ENCODE measurements around the gene PRRG4.
"Not testable (repeated sequence)": the region's sequence is repeated elsewhere in the genome, so short reads cannot be mapped to it uniquely, and the experiment has no call there.

PRRG4 gene

GRCh38 chr11:32887707-32888383 lies 58.1 kb downstream of the PRRG4 start:
- DNase-seq: not testable (repeated sequence)

GRCh38 chr11:32888384-32888710 lies 58.6 kb downstream of the PRRG4 start:
- not testable (repeated sequence) for DNase-seq

- DNase-seq: no peak
These were observed 59.1 kb downstream of the PRRG4 start for GRCh38 chr11:32888805-32889204.

- DNase-seq: peak; percentile 7
These were observed 61.3 kb downstream of the PRRG4 start for GRCh38 chr11:32890843-32891656.

- peak; percentile 43 for DNase-seq
These were observed 62.1 kb downstream of the PRRG4 start for GRCh38 chr11:32891657-32892354.

- DNase-seq: peak; percentile 83
These were observed 62.8 kb downstream of the PRRG4 start, which contains the start of gene QSER1 for GRCh38 chr11:32892355-32893092. QSER1 (plus strand) TSS chr11:32892811; CDS start chr11:32893126, 315 bp downstream.

GRCh38 chr11:32893093-32893342 lies 63.3 kb downstream of the PRRG4 start:
- no peak for DNase-seq

- peak; percentile 65 for DNase-seq
These were observed 63.8 kb downstream of the PRRG4 start for GRCh38 chr11:32893343-32894148.

- DNase-seq: peak; percentile 87
These were observed 64.6 kb downstream of the PRRG4 start for GRCh38 chr11:32894149-32894827.

GRCh38 chr11:32894921-32895320 lies 65.2 kb downstream of the PRRG4 start:
- DNase-seq: no peak

GRCh38 chr11:32895471-32895870 lies 65.7 kb downstream of the PRRG4 start:
- peak; percentile 16 for DNase-seq

- DNase-seq: no peak
These were observed 67.4 kb downstream of the PRRG4 start for GRCh38 chr11:32897103-32897502.

- no peak for DNase-seq
These were observed 69.7 kb downstream of the PRRG4 start for GRCh38 chr11:32899438-32899837.

- no peak for DNase-seq
These were observed 72.5 kb downstream of the PRRG4 start for GRCh38 chr11:32902089-32902665.

- no peak for DNase-seq
These were observed 75.4 kb downstream of the PRRG4 start for GRCh38 chr11:32905028-32905667.

Measured in DMS53 (cell line).